Nephron progenitor cell (in vitro differentiated cells): ENCODE data around the gene DAB1.

Experiments used
- DNase-seq: peaks from one replicate; pipeline ENCODE4 v3.0.0; 2021
- H3K27ac Mint-ChIP-seq: 2 replicates; pipeline ENCODE4 v1.8.0; 2021; ENCODE audit warnings: mild to moderate bottlenecking, moderate library complexity, mixed read lengths
- H3K27me3 Mint-ChIP-seq: 2 replicates; pipeline ENCODE4 v1.8.0; 2021; ENCODE audit warnings: mild to moderate bottlenecking, low read depth, mixed read lengths; ENCODE audit not compliant: poor library complexity
- H3K36me3 Mint-ChIP-seq: 2 replicates; pipeline ENCODE4 v1.8.0; 2021; ENCODE audit warnings: low read depth, mixed read lengths
- H3K4me1 Mint-ChIP-seq: 2 replicates; pipeline ENCODE4 v1.8.0; 2021; ENCODE audit warnings: mixed read lengths
- H3K4me3 Mint-ChIP-seq: 2 replicates; pipeline ENCODE4 v1.8.0; 2021; ENCODE audit warnings: mild to moderate bottlenecking, moderate library complexity, mixed read lengths
- H3K9me3 Mint-ChIP-seq: 2 replicates; pipeline ENCODE4 v1.8.0; 2021; ENCODE audit warnings: mild to moderate bottlenecking, moderate library complexity, mixed read lengths
- CTCF ChIP-seq: fragments of 200-600 bp; sonication (generic); IDR thresholded peaks from 2 replicates; pipeline ENCODE4 v1.5.0; 2021; ENCODE audit warnings: antibody characterized with exemption

DAB1 gene

GRCh38 chr1:57122031-57122430, 301.8 kb downstream of the DAB1 start:
- Mint-ChIP-seq H3K4me1 (peaks cover 6% of the 10 kb centered on the region), H3K4me3 (no peak overlapping the region), H3K9me3 (no peaks in the 10 kb centered on the region), H3K27me3 (peaks cover 15% of the 10 kb centered on the region), H3K27ac (no peak overlapping the region), H3K36me3 (no peaks in the 10 kb centered on the region)
- TF ChIP-seq CTCF: no peak
- DNase-seq: no peak

DNA sequence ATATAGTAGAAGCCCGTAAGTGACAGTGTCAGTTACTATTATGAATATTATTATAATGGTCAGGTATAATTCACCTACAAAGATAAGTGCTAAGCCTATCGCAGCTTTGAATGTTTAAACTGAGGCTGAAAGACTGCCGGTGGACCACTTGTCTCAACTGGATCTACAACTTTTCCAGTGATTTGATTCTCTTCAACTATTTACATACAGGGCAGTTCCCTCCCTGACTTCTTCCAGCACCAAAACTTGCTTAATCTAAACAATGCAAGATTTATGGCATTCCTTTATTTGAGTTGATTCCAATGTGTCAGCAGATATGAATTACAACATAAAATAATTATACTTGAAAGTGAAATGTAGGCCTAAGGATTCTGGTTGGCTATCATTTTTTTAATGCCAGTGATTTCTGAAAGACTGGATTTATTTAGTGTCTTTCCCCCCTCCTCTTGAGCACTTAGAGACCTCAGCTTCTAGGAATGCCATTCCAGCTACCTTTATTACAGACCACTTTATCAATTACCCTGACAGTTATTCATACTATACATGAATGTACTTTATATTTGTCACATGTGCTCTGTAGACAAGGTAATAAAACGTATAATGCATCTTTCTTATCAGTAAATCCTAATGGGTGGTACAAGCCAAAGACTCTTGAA, 304.8 kb downstream of the DAB1 start:
- TF ChIP-seq CTCF: no peak
- no peaks in the 10 kb centered on the region for H3K36me3 Mint-ChIP-seq
- no peak overlapping the region for H3K4me3 Mint-ChIP-seq
- no peak overlapping the region for H3K27ac Mint-ChIP-seq
- no peak for DNase-seq
- peaks cover 5% of the 10 kb centered on the region for H3K27me3 Mint-ChIP-seq
- H3K9me3 Mint-ChIP-seq: no peaks in the 10 kb centered on the region
- peaks cover 6% of the 10 kb centered on the region for H3K4me1 Mint-ChIP-seq

- Mint-ChIP-seq H3K36me3 (no peaks in the 10 kb centered on the region), H3K4me1 (peaks cover 6% of the 10 kb centered on the region), H3K9me3 (no peaks in the 10 kb centered on the region), H3K27me3 (peaks cover 5% of the 10 kb centered on the region), H3K27ac (no peak overlapping the region), H3K4me3 (no peak overlapping the region)
- DNase-seq: no peak
- TF ChIP-seq CTCF: no peak
Measured at GRCh38 chr1:57117753-57118152, 306.1 kb downstream of the DAB1 start.

DNA sequence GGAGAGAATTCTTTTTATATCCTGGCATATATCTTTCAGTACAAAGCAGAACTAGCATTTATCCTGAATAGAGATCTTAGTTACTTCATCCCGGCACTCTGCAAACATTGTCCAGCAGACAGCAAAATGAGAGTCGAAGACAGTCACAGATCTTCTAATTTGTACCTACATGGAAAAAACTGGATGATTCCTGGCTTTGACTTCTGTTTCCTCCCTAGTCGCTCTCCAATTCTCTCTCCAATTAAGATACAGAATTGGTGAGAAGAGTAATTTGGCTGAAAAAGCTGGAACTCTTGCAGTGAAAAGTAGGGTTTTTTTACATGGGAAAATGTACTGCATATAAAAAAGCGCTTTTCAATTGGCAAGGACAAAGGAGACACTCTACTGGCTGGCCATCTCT, 307.0 kb downstream of the DAB1 start:
- Mint-ChIP-seq H3K36me3 (no peaks in the 10 kb centered on the region), H3K27me3 (peaks cover 5% of the 10 kb centered on the region), H3K9me3 (no peaks in the 10 kb centered on the region), H3K4me1 (peaks cover 6% of the 10 kb centered on the region), H3K27ac (no peak overlapping the region), H3K4me3 (no peak overlapping the region)
- DNase-seq: no peak
- no peak for TF ChIP-seq CTCF

DNA sequence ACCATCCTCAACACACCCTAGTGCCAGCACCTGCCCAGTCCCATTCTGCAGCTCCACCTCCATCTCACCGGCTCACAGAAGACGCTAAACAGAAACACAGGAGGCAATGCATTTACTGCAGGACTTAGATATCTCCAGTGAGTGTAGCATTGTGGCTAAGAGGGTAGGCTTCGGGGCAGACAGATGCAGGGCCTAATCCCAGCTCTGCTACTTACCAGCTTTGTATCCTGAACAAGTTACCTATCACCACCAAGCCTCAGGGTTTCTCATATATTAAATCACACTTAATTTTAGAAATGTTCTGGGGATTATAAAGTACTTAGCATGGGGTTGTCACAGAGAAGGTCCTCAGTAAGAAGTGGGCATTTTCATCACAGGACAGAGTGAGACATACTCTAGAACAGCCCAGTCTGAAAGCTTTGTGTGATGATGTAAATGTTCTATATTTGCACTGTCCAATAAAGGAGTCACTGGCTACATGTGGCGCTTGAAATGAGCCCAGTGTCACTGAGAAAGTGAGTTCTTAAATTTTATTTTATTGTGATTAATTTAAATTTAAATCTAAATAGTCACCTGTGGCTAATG, 308.7 kb downstream of the DAB1 start:
- TF ChIP-seq CTCF: no peak
- peaks cover 6% of the 10 kb centered on the region for H3K4me1 Mint-ChIP-seq
- no peaks in the 10 kb centered on the region for H3K27me3 Mint-ChIP-seq

DNA sequence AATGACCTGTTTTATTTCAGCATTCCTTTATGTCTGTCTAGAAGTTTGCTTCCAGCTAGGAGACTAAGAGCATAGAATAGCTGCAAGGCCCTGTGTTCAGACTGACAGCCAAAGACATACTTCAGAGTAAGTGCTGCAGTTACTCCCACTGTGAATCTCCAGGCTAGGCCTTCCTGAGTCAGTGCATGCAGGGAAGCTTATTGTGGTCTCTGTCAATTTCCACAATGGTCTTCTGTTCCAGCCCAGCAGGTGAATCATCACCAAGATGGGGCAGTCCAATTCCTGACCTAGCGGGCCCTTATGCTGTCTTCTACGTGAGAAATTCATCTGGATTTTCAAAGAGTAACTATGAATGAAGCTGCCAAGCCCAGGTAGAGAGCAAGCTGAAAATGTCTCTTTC, 311.7 kb downstream of the DAB1 start:
- Mint-ChIP-seq H3K36me3 (no peaks in the 10 kb centered on the region), H3K4me3 (no peak overlapping the region), H3K4me1 (no peaks in the 10 kb centered on the region), H3K9me3 (no peaks in the 10 kb centered on the region), H3K27me3 (peaks cover 4% of the 10 kb centered on the region), H3K27ac (no peak overlapping the region)
- no peak for DNase-seq
- TF ChIP-seq CTCF: no peak

More for the DNA sequence above, 308.7 kb downstream of the DAB1 start:
- DNase-seq: no peak
- no peaks in the 10 kb centered on the region for H3K36me3 Mint-ChIP-seq
- no peaks in the 10 kb centered on the region for H3K9me3 Mint-ChIP-seq
- H3K27ac Mint-ChIP-seq: no peak overlapping the region
- no peak overlapping the region for H3K4me3 Mint-ChIP-seq
